ES-I3 (cell line): ENCODE measurements around the gene TUT4.

ENCODE experiments used
- H3K36me3 ChIP-seq: 2 replicates; pipeline ENCODE4 v1.6.1; 2013; ENCODE audit warnings: mild to moderate bottlenecking, low read length, control low read depth, moderate library complexity; ENCODE audit not compliant: insufficient read depth
- H3K4me1 ChIP-seq: 2 replicates; pipeline ENCODE4 v1.6.1; 2013; ENCODE audit warnings: mild to moderate bottlenecking, control low read depth, low read length; ENCODE audit not compliant: insufficient read depth
- H3K9ac ChIP-seq: 2 replicates; pipeline ENCODE4 v1.6.1; 2013; ENCODE audit warnings: low read depth, mild to moderate bottlenecking, low read length, moderate library complexity
- H3K9me3 ChIP-seq: 2 replicates; pipeline ENCODE4 v1.6.1; 2013; ENCODE audit warnings: mild to moderate bottlenecking, low read length, moderate library complexity; ENCODE audit not compliant: control insufficient read depth, insufficient read depth

TUT4 gene

GRCh38 chr1:52531249-52531872 is 21.5 kb downstream of the TUT4 start:
- Histone ChIP-seq H3K36me3 (no peaks in the 10 kb centered on the region), H3K4me1 (no peaks in the 10 kb centered on the region), H3K9ac (no peak overlapping the region), H3K9me3 (no peaks in the 10 kb centered on the region; the same call in 1 of the 2 replicates)

- H3K9ac ChIP-seq, result no peak overlapping the region
Measured at GRCh38 chr1:52530563-52531144, 22.2 kb downstream of the TUT4 start.

GRCh38 chr1:52523376-52523775 is 29.5 kb downstream of the TUT4 start:
- Histone ChIP-seq H3K4me1 (0 out of 2 replicates have a peak, but pooled peaks cover 2% of the 10 kb centered on the region), H3K9me3 (no peaks in the 10 kb centered on the region), H3K36me3 (peaks cover 6% of the 10 kb centered on the region; the same call in 1 of the 2 replicates), H3K9ac (no peak overlapping the region)

More at GRCh38 chr1:52530563-52531144, 22.2 kb downstream of the TUT4 start:
- Histone ChIP-seq H3K9me3 (no peaks in the 10 kb centered on the region; the same call in 1 of the 2 replicates), H3K36me3 (0 out of 2 replicates have a peak, but pooled peaks cover 2% of the 10 kb centered on the region), H3K4me1 (no peaks in the 10 kb centered on the region)

GRCh38 chr1:52520148-52520547 is 32.7 kb downstream of the TUT4 start:
- H3K36me3 ChIP-seq, result peaks cover 5% of the 10 kb centered on the region
- no peaks in the 10 kb centered on the region for H3K9me3 ChIP-seq
- H3K9ac ChIP-seq, result no peak overlapping the region
- H3K4me1 ChIP-seq, result 0 out of 2 replicates have a peak, but pooled peaks cover 5% of the 10 kb centered on the region

GRCh38 chr1:52518962-52519361 is 33.9 kb downstream of the TUT4 start:
- no peak overlapping the region for H3K9ac ChIP-seq
- H3K9me3 ChIP-seq, result no peaks in the 10 kb centered on the region
- H3K36me3 ChIP-seq, result peaks cover 3% of the 10 kb centered on the region; the same call in 1 of the 2 replicates
- 0 out of 2 replicates have a peak, but pooled peaks cover 5% of the 10 kb centered on the region for H3K4me1 ChIP-seq

- no peaks in the 10 kb centered on the region for H3K9me3 ChIP-seq
- no peak overlapping the region for H3K9ac ChIP-seq
- H3K4me1 ChIP-seq, result no peaks in the 10 kb centered on the region
- H3K36me3 ChIP-seq, result peaks cover 3% of the 10 kb centered on the region; the same call in 1 of the 2 replicates
Measured at GRCh38 chr1:52511851-52512615, 40.9 kb downstream of the TUT4 start.

- peaks cover 3% of the 10 kb centered on the region; the same call in 1 of the 2 replicates for H3K36me3 ChIP-seq
- H3K9ac ChIP-seq, result no peak overlapping the region
- H3K4me1 ChIP-seq, result no peaks in the 10 kb centered on the region
- no peaks in the 10 kb centered on the region for H3K9me3 ChIP-seq
Measured at GRCh38 chr1:52511439-52511838, 41.5 kb downstream of the TUT4 start.

- no peaks in the 10 kb centered on the region for H3K9me3 ChIP-seq
- no peaks in the 10 kb centered on the region for H3K4me1 ChIP-seq
- no peaks in the 10 kb centered on the region for H3K36me3 ChIP-seq
- no peak overlapping the region for H3K9ac ChIP-seq
Measured at GRCh38 chr1:52506920-52507546, 45.9 kb downstream of the TUT4 start.

GRCh38 chr1:52506349-52506748 is 46.5 kb downstream of the TUT4 start:
- no peaks in the 10 kb centered on the region for H3K9me3 ChIP-seq
- no peak overlapping the region for H3K9ac ChIP-seq
- no peaks in the 10 kb centered on the region for H3K36me3 ChIP-seq
- no peaks in the 10 kb centered on the region for H3K4me1 ChIP-seq

GRCh38 chr1:52504720-52505119 is 48.2 kb downstream of the TUT4 start:
- H3K9me3 ChIP-seq, result no peaks in the 10 kb centered on the region
- H3K4me1 ChIP-seq, result no peaks in the 10 kb centered on the region
- no peaks in the 10 kb centered on the region for H3K36me3 ChIP-seq
- no peak overlapping the region for H3K9ac ChIP-seq

GRCh38 chr1:52503706-52504105 is 49.2 kb downstream of the TUT4 start:
- no peak overlapping the region for H3K9ac ChIP-seq
- H3K9me3 ChIP-seq, result no peaks in the 10 kb centered on the region; the same call in 1 of the 2 replicates
- H3K4me1 ChIP-seq, result no peaks in the 10 kb centered on the region
- no peaks in the 10 kb centered on the region for H3K36me3 ChIP-seq

- Histone ChIP-seq H3K9ac (no peak overlapping the region), H3K36me3 (no peaks in the 10 kb centered on the region), H3K9me3 (no peaks in the 10 kb centered on the region; the same call in 1 of the 2 replicates), H3K4me1 (peaks cover 2% of the 10 kb centered on the region; the same call in 1 of the 2 replicates)
Measured at GRCh38 chr1:52502789-52503188, 50.1 kb downstream of the TUT4 start.

- H3K9me3 ChIP-seq, result no peaks in the 10 kb centered on the region
- no peak overlapping the region for H3K9ac ChIP-seq
- H3K4me1 ChIP-seq, result no peaks in the 10 kb centered on the region
- H3K36me3 ChIP-seq, result no peaks in the 10 kb centered on the region; the same call in 1 of the 2 replicates
Measured at GRCh38 chr1:52487632-52488031, 65.3 kb downstream of the TUT4 start.

GRCh38 chr1:52482326-52483004 is 70.4 kb downstream of the TUT4 start:
- H3K9ac ChIP-seq, result no peak overlapping the region
- H3K9me3 ChIP-seq, result no peaks in the 10 kb centered on the region
- H3K4me1 ChIP-seq, result no peaks in the 10 kb centered on the region
- no peaks in the 10 kb centered on the region for H3K36me3 ChIP-seq
